B cell (primary cell): ENCODE results near the gene TSPAN32. TPM values are rescaled to one million over a fixed set of nuclear protein-coding genes. Genes with fewer than 3 reads are reported as not detected.
A peak's percentile ranks its signal among the peaks of the same experiment; 100 is the strongest.

Experiments
- ATAC-seq: fragments of 200-7000 bp; cut with Tn5 transposase; one replicate; pipeline ENCODE4 v1.10.0; 2021; ENCODE audit warnings: low read depth, mild to moderate bottlenecking, moderate number of reproducible peaks, moderate library complexity
- CTCF ChIA-PET: fragments of 350-600 bp; sonication (Branson Sonifier 250); formaldehyde crosslinking; loops from one replicate; lab custom pipeline; 2021; ENCODE audit warnings: antibody characterized with exemption, inconsistent platforms; lab: Charles Lee
- POLR2A ChIA-PET: fragments of 350-600 bp; sonication (Branson Sonifier 250); formaldehyde crosslinking; loops from one replicate; lab custom pipeline; 2021; ENCODE audit warnings: antibody characterized with exemption; lab: Charles Lee
- DNase-seq: peaks from one replicate; pipeline ENCODE4 v3.0.0; 2013
- H2AFZ ChIP-seq: 2 replicates; pipeline ENCODE4 v1.6.1; 2012; ENCODE audit warnings: mild to moderate bottlenecking, low read depth, low read length; ENCODE audit not compliant: insufficient read depth, poor library complexity, severe bottlenecking
- H3K27ac ChIP-seq, 2 donors: 1 replicate in 1 of 2; 2 replicates in 1 of 2; pipeline ENCODE4 v1.5.1; 2012 to 2013; ENCODE audit warnings: low read length in 2 of 2, mild to moderate bottlenecking in 2 of 2, moderate library complexity in 1 of 2
- H3K27me3 ChIP-seq, 4 experiments: fragments of 200-600 bp in 1 of 4; sonication (generic) in 1 of 4; replicated peaks in 1 of 4; 1 replicate in 2 of 4; 2 replicates in 2 of 4; pipeline versions ENCODE4 v1.6.1 to v1.7.0; 2013 to 2016; ENCODE audit warnings: low read length in 3 of 4, mild to moderate bottlenecking in 2 of 4, mixed read lengths in 1 of 4, moderate library complexity in 1 of 4; ENCODE audit not compliant: insufficient read depth in 4 of 4, control insufficient read depth in 3 of 4; ENCODE audit errors: control extremely low read depth in 1 of 4
- H3K36me3 ChIP-seq, 2 experiments: replicated peaks in 1 of 2; 1 replicate in 1 of 2; 2 replicates in 1 of 2; pipeline versions ENCODE4 v1.6.1 to v1.7.1; 2013; ENCODE audit warnings: low read length in 1 of 2; ENCODE audit not compliant: insufficient read depth in 2 of 2, control insufficient read depth in 1 of 2; ENCODE audit errors: control extremely low read depth in 1 of 2, extremely low read depth in 1 of 2
- H3K4me1 ChIP-seq, 2 donors: fragments of 200-600 bp in 1 of 2; sonication (generic) in 1 of 2; 1 replicate in 1 of 2; 2 replicates in 1 of 2; pipeline versions ENCODE4 v1.5.1 to v1.6.1; 2013 to 2017; ENCODE audit warnings: low read length in 2 of 2; ENCODE audit not compliant: control insufficient read depth in 2 of 2, insufficient read depth in 2 of 2
- H3K4me2 ChIP-seq: replicated peaks from 2 replicates; pipeline ENCODE3; 2012; ENCODE audit warnings: mild to moderate bottlenecking, low read depth, low read length; ENCODE audit not compliant: poor library complexity, severe bottlenecking
- H3K4me3 ChIP-seq, 5 experiments: fragments of 200-600 bp in 1 of 5; sonication (generic) in 1 of 5; 1 replicate in 3 of 5; 2 replicates in 2 of 5; pipeline versions ENCODE4 v1.5.1 to v1.7.0; 2011 to 2016; ENCODE audit warnings: low read length in 4 of 5, mild to moderate bottlenecking in 4 of 5, low read depth in 2 of 5, control low read depth in 1 of 5, moderate library complexity in 1 of 5; ENCODE audit not compliant: insufficient read depth in 1 of 5; ENCODE audit errors: control extremely low read depth in 1 of 5, extremely low read depth in 1 of 5
- H3K79me2 ChIP-seq: fragments of 200-600 bp; sonication (generic); one replicate; pipeline ENCODE4 v1.6.0; 2016; ENCODE audit warnings: low read length; ENCODE audit not compliant: control insufficient read depth, insufficient read depth
- H3K9ac ChIP-seq: fragments of 200-600 bp; sonication (generic); 2 replicates; pipeline ENCODE4 v1.6.1; 2017; ENCODE audit warnings: mild to moderate bottlenecking, low read length, moderate library complexity
- H3K9me3 ChIP-seq, 3 donors: one replicate each; pipeline versions ENCODE4 v1.6.1 to v1.7.1; 2013; ENCODE audit warnings: low read length in 2 of 3; ENCODE audit not compliant: control insufficient read depth in 2 of 3, insufficient read depth in 1 of 3; ENCODE audit errors: control extremely low read depth in 1 of 3
- H4K20me1 ChIP-seq: 2 replicates; pipeline ENCODE4 v1.6.0; 2012; ENCODE audit warnings: mild to moderate bottlenecking, low read length; ENCODE audit not compliant: insufficient read depth, control insufficient read depth, poor library complexity, severe bottlenecking
- H3K27ac Mint-ChIP-seq: one replicate; pipeline ENCODE4 v1.8.0; 2021; ENCODE audit warnings: mixed read lengths
- H3K27me3 Mint-ChIP-seq: one replicate; pipeline ENCODE4 v1.8.0; 2021; ENCODE audit warnings: mixed read lengths
- H3K4me1 Mint-ChIP-seq: one replicate; pipeline ENCODE4 v1.8.0; 2021; ENCODE audit warnings: mixed read lengths
- H3K4me3 Mint-ChIP-seq: one replicate; pipeline ENCODE4 v1.8.0; 2021; ENCODE audit warnings: mixed read lengths
- H3K9me3 Mint-ChIP-seq: one replicate; pipeline ENCODE4 v1.8.0; 2022; ENCODE audit warnings: mixed read lengths; ENCODE audit not compliant: insufficient read depth
- CTCF ChIP-seq: fragments of 200-600 bp; IDR thresholded peaks from one replicate; pipeline ENCODE4 v1.8.0; 2022; ENCODE audit warnings: antibody characterized with exemption, mild to moderate bottlenecking
- EZH2 ChIP-seq: IDR thresholded peaks from 2 replicates; pipeline ENCODE4 v1.6.1; 2012; ENCODE audit warnings: borderline replicate concordance, low read depth, mild to moderate bottlenecking, moderate library complexity, low read length; ENCODE audit not compliant: insufficient read depth, poor library complexity, severe bottlenecking
- WGBS: methylation state at CpG from one replicate; pipeline ENCODE4 v1.1.5; 2013; ENCODE audit warnings: missing lambda C conversion rate; ENCODE audit not compliant: insufficient coverage; 5-methylcytosine and 5-hydroxymethylcytosine counted together
- intact Hi-C: fragments of 100-400 bp; cut with micrococcal nuclease; formaldehyde crosslinking; loops from one replicate; pipeline ENCODE4 v1.10.0; 2022
- polyA plus RNA-seq: library from polyadenylated mRNA; depleted of rRNA; stranded (reverse); fragments of >200 nt; gene quantifications from 2 replicates; pipeline ENCODE4 v1.2.3, GENCODE V29; 2012
- total RNA-seq, 2 donors: library from RNA; stranded (reverse); fragments of 120-200 nt in 1 of 2; gene quantifications; 1 replicate in 1 of 2; 2 replicates in 1 of 2; pipeline versions ENCODE4 v1.2.3 to v1.2.4, GENCODE V29; 2013 to 2022

TSPAN32 gene
- total and polyA plus RNA-seq, 2 donors (not counting 1 experiment from before 2014, with no cell fraction given) = 22.2 to 75.9 TPM

- POLR2A ChIA-PET = interaction anchor here (0.6 kb wide), 1 partner anchor 79 kb away, joined by 4 read pairs; the partner anchor contains the start of gene CD81
- Histone ChIP-seq H3K27me3 (no peaks in the 10 kb centered on the region), H3K9me3 (no peaks in the 10 kb centered on the region), H3K4me2 (peak overlapping the region; percentile 75), H3K27ac (peak overlapping the region in 1 of 2 donors; percentile 37), H2AFZ (no peak overlapping the region), H3K9ac (no peak overlapping the region), H3K4me3 (no peak overlapping the region), H3K79me2 (peaks cover 9% of the 10 kb centered on the region), H3K4me1 (peaks cover 43 to 49% of the 10 kb centered on the region in 2 donors), H4K20me1 (no peaks in the 10 kb centered on the region), H3K36me3 (peaks cover 3 to 7% of the 10 kb centered on the region in 2 experiments)
- DNase-seq = no peak
- ATAC-seq = no peak
- H3K27me3 Mint-ChIP-seq = no peaks in the 10 kb centered on the region
- no peak for TF ChIP-seq CTCF
- TF ChIP-seq EZH2 = no peak
- H3K9me3 Mint-ChIP-seq = no peaks in the 10 kb centered on the region
- H3K27ac Mint-ChIP-seq = peak overlapping the region; percentile 69
- CTCF ChIA-PET = interaction anchor here (1.0 to 15.0 kb wide), 8 partner anchors 11 to 147 kb away, joined by 3 to 583 read pairs (median 5); no protein-coding TSS in a partner anchor
- 86% methylated on average over 10 of the region's 14 CpGs for WGBS
- intact Hi-C loops = no loop called here
- H3K4me1 Mint-ChIP-seq = peaks cover 57% of the 10 kb centered on the region
- no peak overlapping the region for H3K4me3 Mint-ChIP-seq
These were observed 3.5 kb upstream of the TSPAN32 start for GRCh38 chr11:2298131-2298794.
